ENCODE measurements around the gene C10orf105.

Gene C10orf105

GRCh38 chr10:71671994-71672946 lies 47.3 kb downstream of the C10orf105 start:
- CTCF ChIA-PET: interaction anchor here (1.2 kb wide), 1 partner anchor 26 kb away, joined by 3 read pairs; no protein-coding TSS in a partner anchor
- TF ChIP-seq ZNF37A (tag by site-specific recombination; IDR thresholded peaks at IDR 0.05): no peak
- no peak for TF ChIP-seq ZNF354C (tag by site-specific recombination; IDR thresholded peaks at IDR 0.05; ENCODE audit: borderline replicate concordance, low read depth)
- no peak for TF ChIP-seq ZNF518A (tag by site-specific recombination; conservative IDR thresholded peaks at IDR 0.05; ENCODE audit: low read depth)
- no peak for TF ChIP-seq ZNF223 (tag by site-specific recombination; IDR thresholded peaks at IDR 0.05)
- no peak for TF ChIP-seq ZNF549 (tag by site-specific recombination; IDR thresholded peaks at IDR 0.05)
- TF ChIP-seq ZNF10 (tag by site-specific recombination; IDR thresholded peaks at IDR 0.05): no peak
- TF ChIP-seq ZNF266 (tag by site-specific recombination; IDR thresholded peaks at IDR 0.05; ENCODE audit: low read depth): no peak
- no peak for TF ChIP-seq ZNF341 (tag by site-specific recombination; IDR thresholded peaks at IDR 0.05; ENCODE audit: low read depth)
- TF ChIP-seq ZNF132 (tag by site-specific recombination; IDR thresholded peaks at IDR 0.05; ENCODE audit: borderline replicate concordance): no peak
- TF ChIP-seq ZNF18 (tag by site-specific recombination; IDR thresholded peaks at IDR 0.05): no peak
- TF ChIP-seq ZNF302 (tag by site-specific recombination; IDR thresholded peaks at IDR 0.05; ENCODE audit: low read depth): no peak
- TF ChIP-seq ZNF155 (tag by site-specific recombination; IDR thresholded peaks at IDR 0.05): no peak
- TF ChIP-seq PRDM10 (tag by site-specific recombination; IDR thresholded peaks at IDR 0.05): no peak
- no peak for TF ChIP-seq KLF10 (tag by site-specific recombination; IDR thresholded peaks at IDR 0.05)
- TF ChIP-seq HOXC10 (CRISPR knock-in tag; IDR thresholded peaks at IDR 0.05): no peak
- TF ChIP-seq ZBTB20 (tag by site-specific recombination; IDR thresholded peaks at IDR 0.05): no peak
- TF ChIP-seq ZEB2 (tag by site-specific recombination; IDR thresholded peaks at IDR 0.05): no peak
- TF ChIP-seq HIC1 (tag by site-specific recombination; IDR thresholded peaks at IDR 0.05): no peak
- no peak overlapping the region for H3K4me3 ChIP-seq (ENCODE audit: low read depth, low read length)
- H3K36me3 ChIP-seq (ENCODE audit: control insufficient read depth in 2 of 2, insufficient read depth in 1 of 2, low read length in 2 of 2): no peaks in the 10 kb centered on the region
- POLR2A ChIA-PET: no interaction called here
- H3K9me3 ChIP-seq (ENCODE audit: control insufficient read depth, insufficient read depth, low read depth, low read length): no peaks in the 10 kb centered on the region
- no peak overlapping the region for H3K27ac ChIP-seq (ENCODE audit: extremely low read depth, low read depth, low read length)
- no peaks in the 10 kb centered on the region for H3K4me1 ChIP-seq (ENCODE audit: control insufficient read depth, insufficient read depth, low read length)
